Parathyroid adenoma (tissue), 2 donors: ENCODE results near the gene MAL.
"Not testable (repeated sequence)": the region's sequence is repeated elsewhere in the genome, so short reads cannot be mapped to it uniquely, and the experiment has no call there.

ENCODE experiments used
- H2AFZ ChIP-seq: fragments of 300-600 bp; sonication (generic); one replicate; pipeline ENCODE4 v1.7.0; 2017; ENCODE audit warnings: antibody characterized with exemption, mild to moderate bottlenecking
- H3K27ac ChIP-seq: fragments of 300-600 bp; sonication (generic); one replicate; pipeline ENCODE4 v1.7.0; 2017
- H3K27me3 ChIP-seq: fragments of 300-600 bp; sonication (generic); one replicate; pipeline ENCODE4 v1.7.0; 2017; ENCODE audit warnings: low read length; ENCODE audit not compliant: control insufficient read depth, insufficient read depth
- H3K36me3 ChIP-seq: fragments of 300-600 bp; sonication (generic); one replicate; pipeline ENCODE4 v1.7.0; 2017; ENCODE audit warnings: low read length; ENCODE audit not compliant: control insufficient read depth, insufficient read depth
- H3K4me1 ChIP-seq: fragments of 300-600 bp; sonication (generic); one replicate; pipeline ENCODE4 v1.7.0; 2017; ENCODE audit warnings: control low read depth
- H3K4me2 ChIP-seq: fragments of 300-600 bp; sonication (generic); one replicate; pipeline ENCODE4 v1.7.0; 2017; ENCODE audit warnings: low read length
- H3K4me3 ChIP-seq: fragments of 300-600 bp; sonication (generic); one replicate; pipeline ENCODE4 v1.7.0; 2017; ENCODE audit warnings: low read depth, low read length
- H3K79me2 ChIP-seq: fragments of 300-600 bp; sonication (generic); one replicate; pipeline ENCODE4 v1.7.0; 2017; ENCODE audit warnings: control low read depth
- H3K9ac ChIP-seq: fragments of 300-600 bp; sonication (generic); one replicate; pipeline ENCODE4 v1.7.0; 2017; ENCODE audit warnings: mild to moderate bottlenecking
- H3K9me3 ChIP-seq: fragments of 300-600 bp; sonication (generic); one replicate; pipeline ENCODE4 v1.7.0; 2017; ENCODE audit warnings: low read length; ENCODE audit not compliant: control insufficient read depth
- TF ChIP-seq, protein P1 (sequence below): fragments of 300-600 bp; sonication (generic); IDR thresholded peaks from one replicate; pipeline ENCODE4 v1.7.0; 2017; ENCODE audit warnings: antibody characterized with exemption, mild to moderate bottlenecking
- donor health status: primary hyperparathyroidism.

The MAL gene

DNA sequence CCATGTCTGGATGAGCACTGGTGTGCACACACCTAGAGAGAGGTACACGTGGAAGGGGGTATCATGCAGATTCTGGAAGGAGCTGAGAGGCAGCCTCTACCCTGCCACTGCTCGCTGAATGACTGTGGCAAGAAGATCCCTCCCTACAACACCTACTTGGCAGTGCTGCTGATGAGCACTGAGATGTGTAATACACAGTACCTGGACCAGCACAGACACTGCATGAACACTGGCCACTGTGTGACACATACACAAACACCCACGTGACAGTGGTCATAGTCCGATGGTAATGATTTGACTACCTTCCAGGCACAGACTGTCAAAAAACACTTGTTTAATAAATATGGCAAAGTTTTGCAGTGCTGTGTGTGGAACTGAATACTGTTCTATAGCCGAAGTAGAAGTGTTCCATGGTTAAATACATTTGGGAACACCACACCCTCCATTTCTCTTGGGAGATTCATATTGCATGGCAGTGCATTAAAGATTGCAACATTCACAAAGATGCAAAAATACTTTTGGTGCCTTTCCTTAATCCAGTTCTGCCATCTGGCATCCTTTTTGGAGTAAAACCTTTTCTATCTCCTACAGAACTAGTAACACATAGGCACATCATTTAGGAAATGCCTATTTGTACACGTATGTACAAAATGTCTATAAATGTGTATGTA, 66.5 kb downstream of the MAL start:
- no peak overlapping the region for H3K4me2 ChIP-seq
- no peak overlapping the region for H3K4me3 ChIP-seq
- no peaks in the 10 kb centered on the region for H3K79me2 ChIP-seq
- H3K27me3 ChIP-seq: no peaks in the 10 kb centered on the region
- no peaks in the 10 kb centered on the region for H3K36me3 ChIP-seq
- no peaks in the 10 kb centered on the region for H3K4me1 ChIP-seq
- H3K9me3 ChIP-seq: no peaks in the 10 kb centered on the region
- no peak overlapping the region for H3K27ac ChIP-seq
- TF ChIP-seq, protein P1, sequence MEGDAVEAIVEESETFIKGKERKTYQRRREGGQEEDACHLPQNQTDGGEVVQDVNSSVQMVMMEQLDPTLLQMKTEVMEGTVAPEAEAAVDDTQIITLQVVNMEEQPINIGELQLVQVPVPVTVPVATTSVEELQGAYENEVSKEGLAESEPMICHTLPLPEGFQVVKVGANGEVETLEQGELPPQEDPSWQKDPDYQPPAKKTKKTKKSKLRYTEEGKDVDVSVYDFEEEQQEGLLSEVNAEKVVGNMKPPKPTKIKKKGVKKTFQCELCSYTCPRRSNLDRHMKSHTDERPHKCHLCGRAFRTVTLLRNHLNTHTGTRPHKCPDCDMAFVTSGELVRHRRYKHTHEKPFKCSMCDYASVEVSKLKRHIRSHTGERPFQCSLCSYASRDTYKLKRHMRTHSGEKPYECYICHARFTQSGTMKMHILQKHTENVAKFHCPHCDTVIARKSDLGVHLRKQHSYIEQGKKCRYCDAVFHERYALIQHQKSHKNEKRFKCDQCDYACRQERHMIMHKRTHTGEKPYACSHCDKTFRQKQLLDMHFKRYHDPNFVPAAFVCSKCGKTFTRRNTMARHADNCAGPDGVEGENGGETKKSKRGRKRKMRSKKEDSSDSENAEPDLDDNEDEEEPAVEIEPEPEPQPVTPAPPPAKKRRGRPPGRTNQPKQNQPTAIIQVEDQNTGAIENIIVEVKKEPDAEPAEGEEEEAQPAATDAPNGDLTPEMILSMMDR: no peak
- H2AFZ ChIP-seq: no peak overlapping the region
- H3K9ac ChIP-seq: no peak overlapping the region

DNA sequence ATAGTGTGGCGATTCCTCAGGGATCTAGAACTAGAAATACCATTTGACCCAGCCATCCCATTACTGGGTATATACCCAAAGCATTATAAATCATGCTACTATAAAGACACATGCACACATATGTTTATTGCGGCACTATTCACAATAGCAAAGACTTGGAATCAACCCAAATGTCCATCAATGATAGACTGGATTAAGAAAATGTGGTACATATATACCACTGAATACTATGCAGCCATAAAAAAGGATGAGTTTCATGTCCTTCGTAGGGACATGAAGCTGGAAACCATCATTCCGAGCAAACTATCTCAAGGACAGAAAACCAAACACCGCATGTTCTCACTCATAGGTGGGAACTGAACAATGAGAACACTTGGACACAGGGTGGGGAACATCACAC, 72.8 kb downstream of the MAL start:
- H3K27ac ChIP-seq, H3K27me3 ChIP-seq, H3K9me3 ChIP-seq, H3K4me3 ChIP-seq, H2AFZ ChIP-seq, H3K4me2 ChIP-seq, H3K36me3 ChIP-seq, H3K9ac ChIP-seq, H3K4me1 ChIP-seq, H3K79me2 ChIP-seq: not testable (repeated sequence)

DNA sequence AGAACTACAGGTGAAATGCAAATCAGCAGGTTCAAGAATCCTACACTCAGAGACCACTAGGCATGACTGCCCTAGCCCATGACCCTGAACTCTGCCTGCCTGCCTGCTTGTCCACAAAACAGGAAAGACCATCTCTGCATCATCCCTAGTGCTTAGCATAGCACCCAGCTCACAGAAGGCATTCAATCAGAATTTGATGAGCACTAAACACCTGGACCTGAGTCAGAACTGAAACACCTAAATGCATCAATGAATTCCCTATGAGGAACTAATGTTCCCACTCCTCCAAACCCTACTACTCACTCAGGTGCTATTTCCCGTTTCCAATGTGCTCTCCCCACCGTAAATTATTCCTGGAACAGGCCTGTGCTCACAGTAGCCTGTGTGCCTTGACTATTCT, 74.4 kb downstream of the MAL start:
- Histone ChIP-seq H3K27ac (no peak overlapping the region), H3K4me2 (no peak overlapping the region), H3K27me3 (no peaks in the 10 kb centered on the region), H3K4me3 (no peak overlapping the region), H3K4me1 (no peaks in the 10 kb centered on the region), H3K79me2 (peaks cover 8% of the 10 kb centered on the region), H3K9ac (no peak overlapping the region), H2AFZ (no peak overlapping the region), H3K36me3 (no peaks in the 10 kb centered on the region), H3K9me3 (no peaks in the 10 kb centered on the region)
- TF ChIP-seq, protein P1: no peak
